ENCODE measurements around the gene ATOSA.
A peak's percentile ranks its signal among the peaks of the same experiment; 100 is the strongest.

Gene ATOSA, protein sequence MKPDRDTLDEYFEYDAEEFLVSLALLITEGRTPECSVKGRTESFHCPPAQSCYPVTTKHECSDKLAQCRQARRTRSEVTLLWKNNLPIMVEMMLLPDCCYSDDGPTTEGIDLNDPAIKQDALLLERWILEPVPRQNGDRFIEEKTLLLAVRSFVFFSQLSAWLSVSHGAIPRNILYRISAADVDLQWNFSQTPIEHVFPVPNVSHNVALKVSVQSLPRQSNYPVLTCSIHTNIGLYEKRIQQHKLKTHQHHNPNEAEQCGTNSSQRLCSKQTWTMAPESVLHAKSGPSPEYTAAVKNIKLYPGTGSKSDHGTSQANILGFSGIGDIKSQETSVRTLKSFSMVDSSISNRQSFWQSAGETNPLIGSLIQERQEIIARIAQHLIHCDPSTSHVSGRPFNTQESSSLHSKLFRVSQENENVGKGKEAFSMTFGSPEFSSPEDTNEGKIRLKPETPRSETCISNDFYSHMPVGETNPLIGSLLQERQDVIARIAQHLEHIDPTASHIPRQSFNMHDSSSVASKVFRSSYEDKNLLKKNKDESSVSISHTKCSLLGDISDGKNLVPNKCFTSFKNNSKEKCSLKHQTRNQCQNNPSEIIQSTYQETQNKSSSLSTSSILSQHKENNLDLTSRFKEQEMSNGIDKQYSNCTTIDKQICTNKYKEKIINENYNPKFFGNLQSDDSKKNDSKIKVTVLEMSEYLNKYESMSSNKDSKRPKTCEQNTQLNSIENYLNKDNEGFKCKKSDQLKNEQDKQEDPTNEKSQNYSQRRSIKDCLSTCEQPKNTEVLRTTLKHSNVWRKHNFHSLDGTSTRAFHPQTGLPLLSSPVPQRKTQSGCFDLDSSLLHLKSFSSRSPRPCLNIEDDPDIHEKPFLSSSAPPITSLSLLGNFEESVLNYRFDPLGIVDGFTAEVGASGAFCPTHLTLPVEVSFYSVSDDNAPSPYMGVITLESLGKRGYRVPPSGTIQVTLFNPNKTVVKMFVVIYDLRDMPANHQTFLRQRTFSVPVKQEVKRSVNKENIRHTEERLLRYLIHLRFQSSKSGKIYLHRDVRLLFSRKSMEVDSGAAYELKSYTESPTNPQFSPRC

DNA sequence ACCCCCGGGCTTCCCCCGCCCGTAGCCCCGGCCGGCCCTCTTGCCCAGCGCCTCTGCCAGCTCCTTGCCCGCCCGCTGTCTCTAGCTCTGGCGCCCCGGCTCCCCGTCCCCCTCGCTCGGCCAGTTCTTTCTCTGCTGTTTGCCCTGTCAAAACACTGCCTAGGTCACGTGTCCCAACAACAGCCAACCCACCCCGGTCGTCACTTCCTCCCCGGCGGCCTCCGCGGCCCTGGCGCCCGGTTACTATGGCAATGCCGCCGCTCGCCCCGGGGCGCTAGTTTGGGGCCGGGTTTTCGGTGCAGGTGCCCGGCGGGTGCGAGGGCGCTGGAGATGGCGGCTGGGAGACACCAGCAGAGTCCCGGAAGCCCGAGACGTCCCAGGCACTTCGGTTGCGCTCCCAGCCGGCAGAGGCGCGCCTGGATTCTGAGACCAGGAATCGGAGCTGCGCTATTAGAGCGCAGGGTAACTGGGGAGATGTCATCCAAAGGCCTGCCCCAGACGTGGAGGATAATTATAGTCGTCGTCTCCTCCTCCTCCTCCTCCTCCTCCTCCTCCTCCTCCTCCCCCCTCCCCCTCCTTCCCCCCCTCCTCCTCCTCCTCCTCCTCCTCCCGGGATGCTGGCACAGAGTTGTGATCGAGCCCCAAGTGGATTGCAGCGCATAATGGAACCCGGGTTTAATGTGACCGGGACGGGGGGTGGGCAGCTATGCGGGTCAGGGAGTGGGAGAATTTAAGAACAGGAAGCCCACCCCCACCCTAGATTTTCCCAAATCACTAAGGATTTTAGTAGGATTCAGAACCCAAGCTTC is at the start of gene ATOSA:
TSS of gene ATOSA (minus strand) at position 157 of the 809 bp plus-strand sequence. CDS start 1,367 bp downstream, outside the sequence.
- peak; percentile 93 for DNase-seq

DNA sequence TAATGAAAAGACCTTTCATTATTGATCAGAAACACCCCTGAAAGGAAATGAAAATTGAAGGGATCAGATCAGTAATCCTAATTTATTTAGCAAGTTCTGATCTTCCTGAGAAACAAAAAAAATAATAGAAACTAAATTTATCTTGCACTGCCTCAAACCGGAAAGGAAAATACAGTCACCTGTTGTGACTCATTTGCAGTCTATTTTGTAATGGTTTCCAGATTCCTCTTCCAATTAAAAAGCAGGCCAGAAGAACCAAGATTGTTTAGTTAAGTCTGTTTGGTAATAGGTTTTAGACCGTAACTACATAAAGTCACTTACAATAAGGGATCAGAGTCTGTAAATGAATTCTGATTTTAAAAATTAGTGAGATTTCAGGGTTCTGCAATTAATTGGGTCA is 49.7 kb upstream of the ATOSA start:
- no peak for DNase-seq

DNA sequence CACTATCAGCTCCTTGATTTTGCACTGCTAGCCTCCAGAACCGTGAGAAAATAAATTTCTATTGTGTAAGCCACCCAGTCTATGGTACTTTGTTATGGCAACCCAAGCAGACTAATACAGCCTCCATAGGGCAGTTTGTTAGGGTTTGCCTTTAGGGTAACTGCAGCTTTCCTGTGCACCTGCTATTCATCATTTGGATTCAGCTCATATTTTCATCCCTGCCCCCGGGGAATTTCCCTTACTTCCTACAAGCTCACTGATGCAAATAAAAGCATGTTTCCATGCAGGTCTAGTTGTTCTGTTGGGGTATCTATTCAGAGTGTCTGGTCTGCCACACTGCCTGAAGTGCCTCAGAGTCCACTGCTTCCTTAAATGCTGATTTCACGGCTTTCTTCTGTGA is 48.6 kb upstream of the ATOSA start:
- DNase-seq = no peak

DNA sequence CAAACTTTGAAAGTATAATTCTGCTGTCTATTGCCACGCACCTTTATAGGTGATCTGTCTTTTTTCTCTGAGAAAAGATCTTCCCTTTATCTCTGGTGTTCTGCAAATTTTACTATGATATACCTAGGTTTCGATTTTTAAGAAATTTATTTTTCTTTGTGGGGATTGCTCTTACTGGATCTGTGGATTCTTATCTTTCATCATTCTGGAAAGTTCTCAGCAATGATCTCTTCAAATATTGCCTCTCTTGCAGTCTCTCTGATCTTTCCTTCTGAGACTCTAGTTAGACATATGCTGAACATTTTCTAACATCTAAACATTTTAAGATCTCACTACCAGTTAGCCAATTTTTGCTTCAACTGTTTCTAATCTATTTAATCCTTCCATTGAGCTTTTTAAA is 47.0 kb upstream of the ATOSA start:
- DNase-seq = no peak

DNA sequence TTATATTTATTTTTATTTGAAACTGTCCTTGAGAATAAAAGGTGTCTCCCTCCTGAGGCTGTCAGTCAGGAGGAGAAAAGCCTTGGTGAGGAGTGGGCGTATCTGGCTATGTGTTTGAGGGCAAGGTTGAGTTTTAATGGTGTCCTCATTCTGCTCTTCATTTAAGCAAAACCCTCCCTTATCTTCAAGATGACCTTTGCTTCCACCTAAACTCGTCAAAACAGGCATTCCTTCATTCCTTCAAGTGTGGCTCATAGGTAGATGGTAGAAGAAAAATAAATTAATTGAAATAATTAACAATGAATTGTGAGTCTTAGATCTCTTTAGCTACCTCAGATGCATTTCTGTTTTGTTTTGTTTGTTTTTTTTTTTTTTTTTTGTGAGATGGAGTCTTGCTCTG is 39.4 kb upstream of the ATOSA start:
- no peak for DNase-seq

DNA sequence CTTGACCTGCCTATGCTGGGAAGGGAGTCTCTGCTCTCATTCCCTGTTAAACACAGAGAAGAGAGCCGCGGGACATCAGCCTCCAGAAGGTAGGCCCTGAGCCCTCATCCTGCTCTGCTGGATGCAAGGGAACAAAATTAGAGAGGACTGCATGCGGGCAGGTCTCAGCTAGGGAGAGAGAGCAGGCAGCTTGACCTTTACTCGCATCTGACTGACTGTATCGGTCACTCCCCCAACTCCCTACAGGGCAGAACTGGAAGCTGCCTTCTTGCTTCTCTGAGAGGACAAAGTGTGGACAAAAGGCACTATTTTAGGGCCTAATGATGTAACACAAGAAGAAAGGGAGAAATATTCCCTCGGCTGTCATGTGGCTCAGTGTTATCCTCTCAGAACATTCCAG is 38.7 kb upstream of the ATOSA start:
- no peak for DNase-seq

DNA sequence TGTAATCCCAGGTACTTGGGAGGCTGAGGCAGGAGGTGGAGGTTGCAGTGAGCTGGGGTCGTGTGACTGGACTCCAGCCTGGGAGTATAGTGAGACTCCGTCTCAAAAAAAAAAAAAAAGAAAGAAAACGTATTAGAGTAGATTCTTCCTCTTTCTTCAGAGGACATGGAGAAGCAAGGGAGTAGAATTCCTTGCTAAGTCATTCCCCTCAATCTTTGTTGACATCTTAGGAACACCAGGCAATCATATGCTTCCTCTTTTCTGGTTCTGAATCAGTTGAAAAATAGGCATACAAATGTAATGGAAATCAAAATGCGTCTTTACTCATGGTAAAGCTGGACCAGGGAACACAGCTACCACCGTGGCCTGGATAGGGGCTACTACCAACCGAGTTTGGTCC is 38.3 kb upstream of the ATOSA start:
- DNase-seq = no peak

DNA sequence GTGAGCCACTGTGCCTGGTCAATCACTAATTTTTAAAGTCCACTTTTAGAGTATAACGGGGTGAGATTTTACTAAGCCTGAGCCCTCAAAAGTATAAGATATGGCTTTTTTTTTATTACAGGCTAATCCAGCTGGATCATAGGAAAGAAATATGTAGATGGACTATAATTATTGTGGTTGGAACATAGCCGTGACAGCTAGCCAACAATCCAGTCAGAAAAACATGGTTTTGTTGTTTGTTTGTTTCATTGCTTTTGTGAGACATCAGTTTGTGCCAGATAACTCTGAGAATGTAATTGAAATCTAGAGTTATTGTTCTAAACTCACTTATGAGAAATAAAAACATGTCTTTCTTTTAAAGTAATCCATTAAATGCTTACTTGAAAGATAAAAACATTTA is 37.3 kb upstream of the ATOSA start:
- DNase-seq = no peak

DNA sequence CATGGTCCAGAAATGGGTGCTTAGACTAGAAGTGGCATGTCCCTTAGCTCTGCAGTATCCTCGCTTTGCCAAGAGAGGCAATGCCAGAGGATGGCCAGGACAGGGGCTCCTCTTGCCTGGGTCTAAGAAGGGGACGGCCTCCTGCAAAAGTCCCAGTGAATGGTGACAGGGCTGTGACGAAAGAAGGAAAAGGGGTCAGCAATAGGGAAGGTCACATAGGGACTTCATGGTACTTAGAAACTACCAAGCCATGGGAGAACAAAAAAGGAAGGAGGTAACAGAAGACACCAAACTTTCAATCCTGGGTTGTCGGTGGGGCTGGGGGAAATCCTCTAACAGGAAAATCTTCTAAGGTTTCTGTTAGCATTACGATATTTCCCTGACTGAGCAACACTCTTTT is 36.2 kb upstream of the ATOSA start:
- no peak for DNase-seq

DNA sequence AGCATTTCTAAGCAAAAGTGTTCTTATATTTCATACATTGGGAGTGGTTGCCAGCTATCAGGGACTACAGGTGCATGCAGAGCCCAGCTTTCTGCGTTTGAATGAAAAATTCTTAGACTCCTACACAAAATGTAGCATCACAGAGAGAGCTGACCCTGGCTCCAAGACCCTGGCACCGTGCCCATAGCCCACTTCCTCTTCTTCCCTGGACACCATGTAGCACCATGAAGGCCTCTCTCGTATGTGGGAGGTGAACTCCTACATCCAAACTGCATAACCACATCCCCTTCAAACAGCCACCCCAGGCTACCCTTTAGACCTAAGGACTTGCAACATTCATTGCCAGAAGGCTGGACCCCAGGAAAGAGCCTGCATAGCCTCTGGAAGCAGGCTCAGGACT is 35.8 kb upstream of the ATOSA start:
- no peak for DNase-seq

DNA sequence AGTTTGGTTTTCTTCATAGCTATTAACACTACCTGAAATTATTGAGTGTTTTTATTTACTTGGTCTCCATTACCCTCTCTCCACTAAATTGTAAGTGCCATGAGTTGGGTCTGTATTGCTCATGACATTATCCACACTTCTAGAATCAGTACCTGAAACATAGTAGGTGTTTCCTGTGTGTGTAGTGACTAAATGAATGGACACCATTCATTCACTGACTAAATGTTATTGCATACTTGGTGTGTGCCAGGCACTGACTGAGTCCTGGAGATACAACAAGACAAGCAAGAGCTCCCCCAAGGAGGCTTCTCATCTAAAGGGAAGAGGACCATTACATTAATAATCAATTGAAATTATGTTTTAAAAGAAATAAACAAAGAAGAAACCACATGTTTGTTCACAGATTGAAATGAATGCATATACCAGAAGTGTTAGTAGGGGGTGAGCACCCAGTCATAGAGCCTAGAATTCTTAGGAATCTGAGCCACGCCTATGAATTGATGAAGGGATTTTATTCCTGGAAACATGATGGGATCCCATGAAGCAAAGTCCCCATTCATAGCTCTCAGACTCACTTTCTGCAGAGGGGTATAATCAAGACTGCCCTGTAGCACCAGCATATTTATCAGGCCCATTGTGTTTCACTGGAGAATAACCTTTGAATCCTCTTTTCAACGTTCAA is 31.7 kb upstream of the ATOSA start:
- DNase-seq = no peak

DNA sequence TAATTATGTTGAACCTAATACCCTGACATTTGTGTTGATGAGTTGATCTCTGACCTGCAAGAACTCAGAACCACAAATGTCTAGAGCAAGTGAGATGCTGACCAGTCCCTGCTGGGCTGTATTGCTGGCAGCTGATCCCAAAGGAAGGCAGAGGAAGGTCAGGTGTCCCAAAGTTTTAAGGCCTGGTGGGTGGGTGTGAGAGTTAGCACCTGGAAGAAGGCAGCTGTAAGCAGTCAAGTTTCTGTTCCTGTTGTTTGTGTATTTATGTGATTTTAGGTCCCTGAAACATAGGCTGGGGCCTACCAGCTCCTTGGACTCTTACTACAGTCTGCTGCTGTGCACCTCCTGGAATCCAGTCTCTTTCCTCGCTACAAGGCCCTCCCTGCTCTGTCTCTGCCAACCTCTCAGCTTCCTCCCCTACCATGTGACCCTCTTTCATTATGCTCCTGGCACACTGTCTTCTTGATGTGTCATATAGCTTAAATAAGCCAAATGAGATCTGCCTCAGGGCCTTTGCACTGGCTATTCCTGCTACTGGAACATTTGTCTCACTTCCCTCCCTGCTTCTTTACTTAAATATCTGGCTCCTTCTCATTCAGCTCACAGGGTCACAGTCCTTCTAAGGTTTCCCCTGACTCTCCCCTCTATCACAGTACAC is 31.0 kb upstream of the ATOSA start:
- DNase-seq = no peak

DNA sequence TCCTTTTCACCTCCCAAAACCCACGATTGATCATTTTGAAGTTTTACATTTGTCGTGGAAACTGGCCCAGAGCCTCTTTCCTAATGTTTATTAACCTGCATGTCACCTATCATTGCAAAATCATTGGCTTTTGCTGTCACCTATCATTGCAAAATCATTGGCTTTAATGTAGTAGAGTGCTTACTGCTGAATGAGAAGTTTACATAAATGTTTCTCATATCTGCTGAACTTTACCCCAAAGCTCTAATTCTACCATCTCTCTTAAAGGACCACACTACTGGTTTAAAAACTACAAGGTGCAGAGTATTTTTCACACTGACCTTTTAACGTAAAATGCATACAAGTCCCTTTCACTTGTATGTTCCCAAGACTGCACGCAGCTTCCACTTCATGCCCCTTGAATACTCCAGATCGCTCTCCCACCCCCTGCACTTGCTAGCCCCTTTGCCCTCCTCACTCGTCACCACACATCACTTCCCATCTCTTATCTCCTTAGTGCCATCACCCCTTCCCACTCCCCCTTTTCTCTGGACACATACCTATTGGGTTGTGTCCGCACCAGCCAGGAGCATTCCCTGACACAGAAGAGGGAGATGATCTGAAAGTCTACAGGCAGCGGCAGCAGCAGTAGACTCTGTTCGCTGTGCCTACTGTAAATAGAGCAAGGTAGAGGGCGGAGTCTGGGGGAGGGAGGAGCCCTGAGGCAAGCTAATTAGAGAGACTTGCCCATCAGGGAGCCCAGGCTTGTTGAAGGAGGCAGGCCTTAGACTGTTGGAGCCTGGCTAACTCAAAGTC is 30.2 kb upstream of the ATOSA start:
- DNase-seq = peak in 1 of 2 donors; percentile 39

DNA sequence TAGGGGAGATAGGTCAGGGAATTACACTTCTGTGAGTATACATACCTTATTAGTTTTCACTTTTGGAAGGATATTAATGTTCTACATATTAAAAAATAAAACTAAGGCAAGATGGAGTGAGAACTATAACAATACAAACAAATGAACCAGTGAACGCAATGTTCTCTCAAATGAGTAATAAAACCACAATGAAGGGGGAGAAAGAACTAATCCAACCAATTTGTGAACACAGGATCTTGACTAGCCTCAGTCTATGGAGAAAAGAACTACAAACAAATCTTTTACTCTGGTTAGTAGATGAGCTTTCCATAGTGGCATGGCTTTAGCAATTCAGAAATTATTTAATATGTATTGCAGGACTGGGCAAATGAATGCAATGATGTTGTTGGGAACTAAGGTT is 26.9 kb upstream of the ATOSA start:
- DNase-seq = no peak

DNA sequence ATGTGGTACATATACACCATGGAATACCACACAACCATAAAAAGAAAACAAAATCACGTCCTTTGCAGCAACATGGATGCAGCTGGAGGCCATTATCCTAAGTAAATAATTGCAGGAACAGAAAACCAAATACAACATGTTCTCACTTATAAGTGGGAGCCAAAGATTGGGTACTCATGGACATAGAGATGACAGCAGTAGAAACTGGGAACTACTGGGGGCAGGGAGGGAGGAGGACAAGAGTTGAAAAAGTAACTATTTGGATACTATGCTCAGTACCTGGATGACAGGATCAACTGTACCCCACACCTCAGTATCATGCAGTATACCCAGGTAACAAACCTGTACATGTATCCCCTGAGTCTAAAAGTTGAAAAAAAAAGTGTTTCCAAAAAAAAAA is 23.2 kb upstream of the ATOSA start:
- DNase-seq = no peak

DNA sequence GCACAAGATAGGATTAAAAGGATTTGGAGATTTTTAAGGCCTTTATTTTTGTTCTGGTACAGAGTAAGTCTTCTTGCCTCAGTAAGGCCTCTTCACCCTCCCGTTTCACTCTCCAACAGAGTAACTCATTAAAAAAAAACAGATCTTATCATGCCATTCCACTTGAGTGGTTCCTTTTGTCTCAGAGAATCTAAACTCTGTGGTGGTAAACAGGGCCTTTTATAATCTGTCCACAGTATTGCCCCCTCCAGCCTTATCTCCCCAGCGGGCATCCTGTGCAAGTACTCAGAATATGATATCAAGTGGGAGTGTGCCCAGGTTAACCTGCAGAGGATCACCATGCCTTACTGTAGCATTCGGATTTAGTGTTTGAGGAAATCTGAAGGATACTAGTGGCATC is 20.3 kb upstream of the ATOSA start:
- DNase-seq = no peak

DNA sequence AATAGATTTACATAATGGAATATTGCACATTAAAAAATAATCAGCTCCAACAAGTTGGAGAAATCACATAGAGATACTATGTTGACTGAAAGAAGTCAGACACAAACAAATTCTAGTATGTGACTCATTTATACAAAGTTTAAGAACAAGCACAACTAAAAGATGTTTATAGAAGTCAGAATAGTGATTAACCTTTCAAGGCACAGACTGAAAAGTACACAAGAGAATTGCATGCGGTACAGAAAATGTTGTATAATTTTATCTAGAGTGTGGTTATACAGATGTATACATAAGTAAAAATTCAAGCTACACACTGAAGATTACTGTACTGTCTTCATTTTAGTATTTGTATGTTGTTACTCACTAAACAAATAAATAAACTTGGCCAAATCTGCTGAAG is 19.3 kb upstream of the ATOSA start:
- DNase-seq = no peak

DNA sequence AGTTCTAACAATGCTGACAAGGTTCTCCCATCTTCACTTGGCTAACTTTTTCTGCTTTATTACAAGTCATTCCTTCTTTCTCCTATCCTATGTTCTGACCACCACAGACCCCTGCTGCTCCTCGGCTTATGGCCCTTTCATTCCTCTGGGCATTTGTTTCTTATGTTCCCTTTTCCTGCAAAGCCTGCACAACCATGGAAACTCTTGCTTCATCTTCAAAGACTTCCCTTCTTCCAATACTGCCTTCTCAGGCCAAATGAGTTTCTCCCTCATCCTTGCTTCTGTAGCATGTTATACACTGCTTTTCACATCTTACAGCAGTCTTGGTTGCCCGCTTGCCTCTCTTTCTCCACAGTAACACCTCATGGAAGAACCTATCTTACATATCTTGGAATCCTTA is 17.9 kb upstream of the ATOSA start:
- DNase-seq = no peak

DNA sequence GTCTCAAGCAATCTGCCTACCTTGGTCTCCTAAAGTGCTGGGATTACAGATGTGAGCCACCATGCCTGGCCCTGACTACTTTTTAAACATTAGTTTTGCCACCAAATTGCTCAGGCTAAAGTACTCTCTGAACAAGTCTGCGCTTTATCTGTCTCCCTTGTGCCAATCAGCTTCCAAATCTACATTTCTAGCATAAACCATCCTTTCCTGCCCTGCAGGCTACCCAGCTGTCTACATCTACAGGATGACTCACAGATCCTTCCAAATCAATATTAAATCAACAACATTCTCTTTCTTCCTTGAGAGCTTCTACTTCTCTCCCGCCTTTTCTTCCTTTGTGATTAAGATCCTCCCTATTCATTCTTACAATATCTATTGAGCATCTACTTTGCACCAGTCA is 16.0 kb upstream of the ATOSA start:
- no peak for DNase-seq

DNA sequence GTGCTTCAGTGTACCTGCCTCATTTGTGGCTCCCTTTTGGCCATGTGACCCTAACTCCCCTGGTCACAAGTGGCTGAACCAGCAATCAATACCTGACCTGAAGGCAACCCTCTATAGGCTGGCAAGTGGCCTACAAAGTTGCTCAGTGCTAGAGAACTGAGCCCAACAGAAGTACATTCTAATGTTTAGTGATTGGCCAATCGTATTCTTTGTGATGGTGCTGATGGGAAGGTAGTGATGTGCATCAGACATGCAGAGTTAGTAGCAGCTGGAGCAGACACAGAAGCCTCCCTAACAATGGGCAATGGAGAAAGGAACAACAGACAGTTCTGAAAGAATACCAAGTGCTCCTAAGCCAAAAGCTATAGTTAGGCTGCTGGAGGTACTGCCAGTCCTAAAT is 10.4 kb upstream of the ATOSA start:
- no peak for DNase-seq

DNA sequence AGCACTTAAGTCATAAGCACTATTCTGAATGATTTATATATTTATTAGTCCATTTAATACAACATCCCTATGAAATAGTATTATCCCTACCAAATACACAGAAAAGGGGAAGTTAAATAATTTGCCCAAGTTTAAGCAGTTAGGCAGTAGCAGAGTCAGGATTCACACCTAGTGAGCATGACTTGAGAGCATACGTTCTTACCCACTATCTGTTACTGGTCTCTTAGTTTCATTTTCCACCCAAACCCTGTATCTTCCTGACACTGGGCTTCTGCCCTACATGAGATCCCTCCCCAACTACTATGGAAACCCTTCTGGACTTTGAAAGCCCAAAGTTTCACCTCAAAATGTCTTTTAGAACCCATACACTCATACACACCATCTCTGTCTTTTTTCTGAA is 4.4 kb upstream of the ATOSA start:
- DNase-seq = peak in 1 of 2 donors; percentile 33
